ENCODE measurements around the gene AGAP2. TPM values are rescaled to one million over a fixed set of nuclear protein-coding genes. Genes with fewer than 3 reads are reported as not detected.
A peak's percentile ranks its signal among the peaks of the same experiment; 100 is the strongest.

Gene AGAP2
- total and polyA plus RNA-seq, 2 of the 8 experiments (the other 6 are each of a cell fraction or from before 2014, with no cell fraction given): 1.5 TPM

DNA sequence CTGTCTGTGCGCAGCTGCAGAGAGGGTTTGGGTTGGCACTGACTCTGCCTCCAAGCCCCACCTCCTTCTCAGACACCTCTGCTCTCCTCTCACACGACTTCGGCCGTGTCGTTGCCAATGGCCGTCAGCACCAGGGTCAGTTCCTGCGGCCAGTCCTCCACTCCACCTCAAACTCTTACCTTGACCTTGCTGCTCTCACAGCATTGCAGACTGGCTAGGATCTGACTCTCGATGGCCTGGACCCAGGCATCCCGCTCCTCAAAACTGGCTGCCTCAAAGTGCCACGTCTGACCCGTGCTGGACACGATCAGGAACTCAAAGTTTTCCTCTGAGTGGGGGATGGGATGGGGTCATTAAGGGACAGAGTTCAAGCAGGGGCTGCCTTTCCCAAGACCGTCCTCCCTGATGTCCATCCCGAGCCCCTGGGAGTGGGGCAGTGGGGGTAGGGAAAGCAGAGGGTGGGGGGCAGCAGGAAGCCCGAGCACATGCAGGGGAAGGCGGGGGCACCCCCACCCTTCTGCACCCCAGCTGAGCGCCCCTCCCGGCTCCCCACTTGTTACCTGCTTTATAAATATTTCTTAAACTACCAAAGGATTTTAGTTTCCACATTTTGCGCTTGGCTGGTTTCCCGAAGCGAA lies 10.7 kb downstream of the AGAP2 start (continued):
- TF ChIP-seq, protein P1, sequence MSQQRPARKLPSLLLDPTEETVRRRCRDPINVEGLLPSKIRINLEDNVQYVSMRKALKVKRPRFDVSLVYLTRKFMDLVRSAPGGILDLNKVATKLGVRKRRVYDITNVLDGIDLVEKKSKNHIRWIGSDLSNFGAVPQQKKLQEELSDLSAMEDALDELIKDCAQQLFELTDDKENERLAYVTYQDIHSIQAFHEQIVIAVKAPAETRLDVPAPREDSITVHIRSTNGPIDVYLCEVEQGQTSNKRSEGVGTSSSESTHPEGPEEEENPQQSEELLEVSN (IDR thresholded peaks at IDR 0.05): no peak
- TF ChIP-seq SIN3A (conservative IDR thresholded peaks at IDR 0.05 in 1 of 2, IDR thresholded peaks at IDR 0.05 in 1 of 2; ENCODE audit: low read depth in 1 of 2, low read length in 2 of 2) (peak; percentile 85 to 95; a peak in 2 of 4 replicates), SRF (IDR thresholded peaks at IDR 0.05; ENCODE audit: low read depth, low read length) (no peak), SIRT6 (IDR thresholded peaks at IDR 0.05; ENCODE audit: low read length) (no peak), CHD2 (IDR thresholded peaks at IDR 0.05; ENCODE audit: low read length) (no peak), CBX5 (IDR thresholded peaks at IDR 0.05; ENCODE audit: low read depth, low read length) (no peak), BRCA1 (IDR thresholded peaks at IDR 0.05; ENCODE audit: low read depth, low read length) (no peak), SAP30 (IDR thresholded peaks at IDR 0.05; ENCODE audit: insufficient read depth, insufficient replicate concordance, low read length) (peak; percentile 83)
- TF ChIP-seq, protein P2, sequence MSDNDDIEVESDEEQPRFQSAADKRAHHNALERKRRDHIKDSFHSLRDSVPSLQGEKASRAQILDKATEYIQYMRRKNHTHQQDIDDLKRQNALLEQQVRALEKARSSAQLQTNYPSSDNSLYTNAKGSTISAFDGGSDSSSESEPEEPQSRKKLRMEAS (IDR thresholded peaks at IDR 0.05): peak; percentile 54; the same call in 1 of the 2 replicates
- TF ChIP-seq, protein P3, sequence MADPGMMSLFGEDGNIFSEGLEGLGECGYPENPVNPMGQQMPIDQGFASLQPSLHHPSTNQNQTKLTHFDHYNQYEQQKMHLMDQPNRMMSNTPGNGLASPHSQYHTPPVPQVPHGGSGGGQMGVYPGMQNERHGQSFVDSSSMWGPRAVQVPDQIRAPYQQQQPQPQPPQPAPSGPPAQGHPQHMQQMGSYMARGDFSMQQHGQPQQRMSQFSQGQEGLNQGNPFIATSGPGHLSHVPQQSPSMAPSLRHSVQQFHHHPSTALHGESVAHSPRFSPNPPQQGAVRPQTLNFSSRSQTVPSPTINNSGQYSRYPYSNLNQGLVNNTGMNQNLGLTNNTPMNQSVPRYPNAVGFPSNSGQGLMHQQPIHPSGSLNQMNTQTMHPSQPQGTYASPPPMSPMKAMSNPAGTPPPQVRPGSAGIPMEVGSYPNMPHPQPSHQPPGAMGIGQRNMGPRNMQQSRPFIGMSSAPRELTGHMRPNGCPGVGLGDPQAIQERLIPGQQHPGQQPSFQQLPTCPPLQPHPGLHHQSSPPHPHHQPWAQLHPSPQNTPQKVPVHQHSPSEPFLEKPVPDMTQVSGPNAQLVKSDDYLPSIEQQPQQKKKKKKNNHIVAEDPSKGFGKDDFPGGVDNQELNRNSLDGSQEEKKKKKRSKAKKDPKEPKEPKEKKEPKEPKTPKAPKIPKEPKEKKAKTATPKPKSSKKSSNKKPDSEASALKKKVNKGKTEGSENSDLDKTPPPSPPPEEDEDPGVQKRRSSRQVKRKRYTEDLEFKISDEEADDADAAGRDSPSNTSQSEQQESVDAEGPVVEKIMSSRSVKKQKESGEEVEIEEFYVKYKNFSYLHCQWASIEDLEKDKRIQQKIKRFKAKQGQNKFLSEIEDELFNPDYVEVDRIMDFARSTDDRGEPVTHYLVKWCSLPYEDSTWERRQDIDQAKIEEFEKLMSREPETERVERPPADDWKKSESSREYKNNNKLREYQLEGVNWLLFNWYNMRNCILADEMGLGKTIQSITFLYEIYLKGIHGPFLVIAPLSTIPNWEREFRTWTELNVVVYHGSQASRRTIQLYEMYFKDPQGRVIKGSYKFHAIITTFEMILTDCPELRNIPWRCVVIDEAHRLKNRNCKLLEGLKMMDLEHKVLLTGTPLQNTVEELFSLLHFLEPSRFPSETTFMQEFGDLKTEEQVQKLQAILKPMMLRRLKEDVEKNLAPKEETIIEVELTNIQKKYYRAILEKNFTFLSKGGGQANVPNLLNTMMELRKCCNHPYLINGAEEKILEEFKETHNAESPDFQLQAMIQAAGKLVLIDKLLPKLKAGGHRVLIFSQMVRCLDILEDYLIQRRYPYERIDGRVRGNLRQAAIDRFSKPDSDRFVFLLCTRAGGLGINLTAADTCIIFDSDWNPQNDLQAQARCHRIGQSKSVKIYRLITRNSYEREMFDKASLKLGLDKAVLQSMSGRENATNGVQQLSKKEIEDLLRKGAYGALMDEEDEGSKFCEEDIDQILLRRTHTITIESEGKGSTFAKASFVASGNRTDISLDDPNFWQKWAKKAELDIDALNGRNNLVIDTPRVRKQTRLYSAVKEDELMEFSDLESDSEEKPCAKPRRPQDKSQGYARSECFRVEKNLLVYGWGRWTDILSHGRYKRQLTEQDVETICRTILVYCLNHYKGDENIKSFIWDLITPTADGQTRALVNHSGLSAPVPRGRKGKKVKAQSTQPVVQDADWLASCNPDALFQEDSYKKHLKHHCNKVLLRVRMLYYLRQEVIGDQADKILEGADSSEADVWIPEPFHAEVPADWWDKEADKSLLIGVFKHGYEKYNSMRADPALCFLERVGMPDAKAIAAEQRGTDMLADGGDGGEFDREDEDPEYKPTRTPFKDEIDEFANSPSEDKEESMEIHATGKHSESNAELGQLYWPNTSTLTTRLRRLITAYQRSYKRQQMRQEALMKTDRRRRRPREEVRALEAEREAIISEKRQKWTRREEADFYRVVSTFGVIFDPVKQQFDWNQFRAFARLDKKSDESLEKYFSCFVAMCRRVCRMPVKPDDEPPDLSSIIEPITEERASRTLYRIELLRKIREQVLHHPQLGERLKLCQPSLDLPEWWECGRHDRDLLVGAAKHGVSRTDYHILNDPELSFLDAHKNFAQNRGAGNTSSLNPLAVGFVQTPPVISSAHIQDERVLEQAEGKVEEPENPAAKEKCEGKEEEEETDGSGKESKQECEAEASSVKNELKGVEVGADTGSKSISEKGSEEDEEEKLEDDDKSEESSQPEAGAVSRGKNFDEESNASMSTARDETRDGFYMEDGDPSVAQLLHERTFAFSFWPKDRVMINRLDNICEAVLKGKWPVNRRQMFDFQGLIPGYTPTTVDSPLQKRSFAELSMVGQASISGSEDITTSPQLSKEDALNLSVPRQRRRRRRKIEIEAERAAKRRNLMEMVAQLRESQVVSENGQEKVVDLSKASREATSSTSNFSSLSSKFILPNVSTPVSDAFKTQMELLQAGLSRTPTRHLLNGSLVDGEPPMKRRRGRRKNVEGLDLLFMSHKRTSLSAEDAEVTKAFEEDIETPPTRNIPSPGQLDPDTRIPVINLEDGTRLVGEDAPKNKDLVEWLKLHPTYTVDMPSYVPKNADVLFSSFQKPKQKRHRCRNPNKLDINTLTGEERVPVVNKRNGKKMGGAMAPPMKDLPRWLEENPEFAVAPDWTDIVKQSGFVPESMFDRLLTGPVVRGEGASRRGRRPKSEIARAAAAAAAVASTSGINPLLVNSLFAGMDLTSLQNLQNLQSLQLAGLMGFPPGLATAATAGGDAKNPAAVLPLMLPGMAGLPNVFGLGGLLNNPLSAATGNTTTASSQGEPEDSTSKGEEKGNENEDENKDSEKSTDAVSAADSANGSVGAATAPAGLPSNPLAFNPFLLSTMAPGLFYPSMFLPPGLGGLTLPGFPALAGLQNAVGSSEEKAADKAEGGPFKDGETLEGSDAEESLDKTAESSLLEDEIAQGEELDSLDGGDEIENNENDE (IDR thresholded peaks at IDR 0.05; ENCODE audit: insufficient replicate concordance, low read length): no peak
